Activated CD8-positive, alpha-beta memory T cell treated with anti-CD3 and anti-CD28 coated beads for 48 hours (primary cell): ENCODE results near the gene GH1.
"Not testable (repeated sequence)": the region's sequence is repeated elsewhere in the genome, so short reads cannot be mapped to it uniquely, and the experiment has no call there.

Source experiments
- DNase-seq, 3 experiments: peaks; one replicate each; pipeline ENCODE4 v3.0.0-alpha.2; 2020; ENCODE audit warnings: low read depth in 2 of 3, low spot score in 2 of 3

Gene GH1

DNA sequence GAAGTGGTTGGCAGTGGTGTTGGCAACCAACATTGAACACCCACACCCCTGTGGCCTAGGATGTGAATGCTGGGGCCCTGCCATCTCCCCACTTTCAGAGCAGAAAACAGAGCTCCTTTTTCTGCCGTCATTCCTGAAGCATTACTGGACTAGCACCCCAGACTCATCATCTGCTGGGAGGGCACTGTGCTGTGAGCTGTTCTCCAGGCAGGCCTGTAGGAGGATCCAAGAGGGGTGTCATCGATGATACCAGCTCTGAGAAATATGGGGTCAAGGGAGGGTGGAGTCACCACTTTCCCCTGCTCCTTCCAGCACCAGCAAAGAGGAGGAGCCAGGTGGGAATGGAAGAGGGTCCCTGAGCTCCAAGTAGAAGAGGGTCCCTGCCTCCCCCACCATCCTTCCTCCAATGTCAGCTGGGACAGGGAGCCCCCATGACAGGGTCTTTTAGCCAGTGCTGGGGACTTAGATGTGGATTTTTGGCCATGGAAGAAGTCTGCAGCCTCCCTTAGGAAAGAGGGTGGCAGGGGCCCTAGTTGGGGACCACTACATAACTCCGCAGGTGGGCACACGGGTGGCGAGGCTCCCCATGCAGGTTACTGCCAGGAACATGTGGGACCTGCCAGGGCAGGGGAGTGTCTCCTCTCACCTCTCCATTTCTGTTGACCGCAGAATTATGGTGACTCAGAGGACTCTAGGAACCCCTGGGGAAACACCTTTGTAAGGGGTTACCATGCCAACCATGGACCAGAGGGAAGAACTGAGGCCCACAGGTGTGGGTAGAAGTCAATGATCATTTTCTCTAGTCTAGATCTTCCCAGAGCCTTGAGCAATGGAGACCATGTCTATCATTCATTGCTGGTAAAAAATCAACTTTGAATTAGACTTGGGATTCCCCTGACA is 19.5 kb downstream of the GH1 start:
- not testable (repeated sequence) for DNase-seq

- not testable (repeated sequence) for DNase-seq
Measured at GRCh38 chr17:63896524-63897354, 21.9 kb downstream of the GH1 start, which contains the start of gene CSH1. CSH1 (minus strand) TSS chr17:63896574; CDS start chr17:63896511, 63 bp downstream.

DNA sequence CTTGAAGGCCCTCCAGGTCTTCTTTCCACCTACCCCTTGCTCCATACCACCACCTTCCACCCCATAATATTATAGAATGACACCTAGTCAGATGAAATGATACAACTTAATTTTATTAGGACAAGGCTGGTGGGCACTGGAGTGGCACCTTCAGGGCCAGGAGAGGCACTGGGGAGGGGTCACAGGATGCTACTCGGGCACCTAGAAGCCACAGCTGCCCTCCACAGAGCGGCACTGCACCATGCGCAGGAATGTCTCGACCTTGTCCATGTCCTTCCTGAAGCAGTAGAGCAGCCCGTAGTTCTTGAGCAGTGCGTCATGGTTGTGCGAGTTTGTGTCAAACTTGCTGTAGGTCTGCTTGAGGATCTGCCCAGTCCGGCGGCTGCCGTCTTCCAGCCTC is 23.8 kb downstream of the GH1 start:
- DNase-seq = not testable (repeated sequence)

GRCh38 chr17:63894021-63894420 is 24.6 kb downstream of the GH1 start:
- not testable (repeated sequence) for DNase-seq

DNA sequence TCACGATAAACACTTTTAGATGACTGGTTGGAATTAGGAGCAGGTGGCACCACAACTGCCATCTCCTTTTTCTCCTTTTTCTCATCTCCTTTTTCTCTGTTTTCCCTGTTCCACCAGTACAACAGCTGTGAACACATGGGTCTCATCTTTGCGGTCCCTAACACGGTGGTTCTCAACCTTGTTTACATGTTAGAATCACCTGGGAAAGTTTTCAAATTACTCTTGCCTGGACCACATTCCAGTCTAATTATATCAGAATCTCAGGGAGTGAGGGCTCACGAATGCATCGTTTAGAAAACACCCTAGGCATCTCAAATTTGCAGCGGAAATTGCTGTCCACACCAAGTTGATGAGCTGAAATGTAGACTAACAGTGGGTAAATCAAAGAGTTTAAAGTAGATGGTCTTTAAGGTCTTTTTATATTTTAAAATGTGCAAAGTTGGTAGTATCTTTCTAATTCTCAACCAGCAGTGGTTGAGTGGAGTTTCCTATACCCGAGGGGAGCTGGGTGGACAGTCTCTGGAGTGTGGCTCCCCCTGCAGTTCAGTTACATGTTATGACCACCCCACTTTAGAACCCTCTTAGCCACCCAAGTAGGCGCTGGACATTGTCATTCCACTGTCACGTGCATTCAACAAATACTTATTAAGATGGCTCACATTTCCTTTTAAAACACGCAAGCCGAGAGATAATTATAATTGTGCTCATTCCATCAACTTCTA is 26.2 kb downstream of the GH1 start:
- DNase-seq = not testable (repeated sequence)

DNA sequence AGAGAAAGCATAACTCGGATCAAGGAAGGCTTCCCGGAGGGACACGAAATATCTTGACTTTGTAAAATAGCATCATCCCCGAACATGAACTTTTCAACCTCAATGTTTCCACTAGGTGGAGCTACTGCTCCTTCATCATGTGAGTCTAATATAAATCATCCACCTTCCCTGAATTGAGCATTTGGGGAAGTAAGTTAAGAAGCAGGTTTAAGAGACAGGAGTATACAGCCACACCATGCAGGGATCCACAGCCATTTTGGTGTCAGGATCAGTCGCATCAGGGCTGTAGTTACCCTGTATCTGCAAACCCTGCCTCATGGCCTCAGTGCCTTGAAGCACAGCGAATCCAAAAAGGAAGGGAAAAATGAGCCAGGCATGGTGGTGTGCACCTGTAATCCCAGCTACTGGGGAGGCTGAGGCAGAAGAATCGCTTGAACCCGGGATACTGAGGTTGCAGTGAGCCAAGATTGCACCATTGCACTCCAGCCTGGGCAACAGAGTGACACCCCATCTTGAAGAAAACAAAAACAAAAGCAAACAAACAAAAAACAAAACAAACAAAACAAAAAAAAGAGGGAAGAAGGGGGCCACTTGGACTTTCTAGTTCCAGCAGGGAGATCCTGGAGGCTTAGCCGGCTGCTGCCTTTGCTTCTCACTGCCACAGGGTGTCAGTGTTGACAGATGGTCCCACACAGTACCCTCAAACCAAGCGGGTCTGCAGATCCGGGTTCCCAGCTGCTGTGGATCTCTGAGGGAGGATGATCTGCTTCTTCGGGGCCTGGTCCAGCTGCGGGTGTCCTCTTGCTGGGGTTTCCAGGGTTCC is 29.4 kb downstream of the GH1 start:
- not testable (repeated sequence) for DNase-seq

DNA sequence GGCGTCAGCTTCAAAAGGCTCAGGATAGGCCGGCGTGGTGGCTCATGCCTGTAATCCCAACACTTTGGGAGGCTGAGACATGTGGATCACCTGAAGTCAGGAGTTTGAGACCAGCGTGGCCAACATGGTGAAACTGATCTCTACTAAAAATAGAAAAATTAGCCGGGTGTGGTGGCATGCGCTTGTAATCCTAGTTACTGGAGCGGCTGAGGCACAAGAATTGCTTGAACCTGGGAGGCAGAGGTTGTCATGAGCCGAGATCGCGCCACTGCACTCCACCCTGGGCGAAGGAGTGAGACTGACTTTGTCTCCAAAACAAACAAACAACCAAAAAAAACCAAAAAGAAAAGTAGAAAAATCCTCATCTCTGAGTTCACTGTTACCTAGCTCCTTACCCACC is 33.5 kb downstream of the GH1 start:
- DNase-seq = not testable (repeated sequence)

DNA sequence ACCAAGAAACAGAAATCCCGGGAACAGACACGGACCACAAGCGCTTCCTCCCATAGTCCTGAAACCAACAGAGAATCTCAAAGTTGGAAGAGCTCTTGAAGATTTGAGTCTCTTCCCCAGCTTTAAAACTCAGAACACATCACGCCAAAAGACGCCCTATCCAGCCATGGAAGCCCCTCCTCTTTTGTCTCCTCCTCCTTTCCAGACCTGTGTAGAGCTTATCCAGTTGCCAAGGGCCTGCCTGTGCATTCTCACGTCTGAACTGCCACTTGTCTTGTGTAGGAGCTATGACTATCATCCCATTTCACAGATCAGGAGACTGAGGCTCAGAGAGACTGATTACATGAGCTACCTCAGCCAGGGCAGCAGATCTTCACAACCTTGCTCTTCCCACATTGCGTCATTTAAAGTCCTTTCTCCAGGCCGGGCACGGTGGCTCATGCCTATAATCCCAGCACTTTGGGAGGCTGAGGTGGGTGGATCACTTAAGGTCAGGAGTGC is 36.0 kb downstream of the GH1 start:
- not testable (repeated sequence) for DNase-seq

GRCh38 chr17:63881935-63882601 is 36.6 kb downstream of the GH1 start, which contains the start of gene GH2:
GH2 (minus strand) TSS chr17:63881944; CDS start chr17:63881801, 143 bp downstream.
- peak in 2 of 3 experiments; percentile 8 to 38 for DNase-seq

DNA sequence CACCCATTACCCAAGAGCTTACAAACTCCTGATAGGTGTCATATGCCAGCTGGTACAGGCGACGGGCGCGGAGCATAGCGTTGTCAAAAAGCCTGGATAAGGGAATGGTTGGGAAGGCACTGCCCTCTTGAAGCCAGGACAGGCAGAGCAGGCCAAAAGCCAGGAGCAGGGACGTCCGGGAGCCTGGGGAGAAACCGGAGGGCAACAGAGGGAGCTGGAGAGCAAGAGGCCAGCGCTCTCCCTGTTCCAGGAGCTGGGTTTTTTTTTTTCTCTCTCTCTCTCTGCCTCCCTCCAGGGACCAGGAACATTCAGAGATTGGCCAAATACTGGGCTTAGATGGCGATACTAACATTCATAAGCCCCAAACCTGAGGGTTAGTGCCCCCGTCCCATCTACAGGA is 37.3 kb downstream of the GH1 start:
- not testable (repeated sequence) for DNase-seq

GRCh38 chr17:63880706-63881105 is 37.9 kb downstream of the GH1 start:
- DNase-seq = no peak

DNA sequence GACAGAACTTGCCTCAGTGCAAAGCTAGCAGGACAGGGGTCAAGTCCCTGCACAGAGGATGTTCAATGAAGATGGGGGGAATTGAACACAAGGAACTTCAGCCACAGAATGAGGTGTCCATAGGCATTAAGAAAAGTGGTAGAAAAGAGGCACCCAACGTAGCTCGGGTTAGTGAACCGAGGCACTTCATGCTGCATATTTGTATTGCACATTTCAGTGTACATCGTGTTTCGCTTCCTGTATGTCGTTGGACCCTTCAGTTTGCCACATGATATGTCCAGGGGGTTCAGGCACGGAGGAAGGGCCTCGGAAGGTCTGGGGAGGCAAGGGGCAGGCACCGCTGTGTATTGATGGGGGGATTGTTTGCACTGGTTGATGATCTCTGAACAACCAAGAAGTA is 40.2 kb downstream of the GH1 start:
- not testable (repeated sequence) for DNase-seq

DNA sequence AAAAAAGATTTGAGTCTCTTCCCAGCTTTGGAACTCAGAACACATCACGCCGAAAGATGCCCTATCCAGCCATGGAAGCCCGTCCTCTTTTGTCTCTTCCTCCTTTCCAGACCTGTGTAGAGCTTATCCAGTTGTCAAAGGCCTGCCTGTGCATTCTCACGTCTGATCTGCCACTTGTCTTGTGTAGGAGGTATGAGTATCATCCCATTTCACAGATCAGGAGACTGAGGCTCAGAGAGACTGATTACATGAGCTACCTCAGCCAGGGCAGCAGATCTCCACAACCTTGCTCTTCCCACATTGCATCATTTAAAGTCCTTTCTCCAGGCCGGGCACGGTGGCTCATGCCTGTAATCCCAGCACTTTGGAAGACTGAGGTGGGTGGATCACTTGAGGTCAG is 43.9 kb downstream of the GH1 start:
- not testable (repeated sequence) for DNase-seq

DNA sequence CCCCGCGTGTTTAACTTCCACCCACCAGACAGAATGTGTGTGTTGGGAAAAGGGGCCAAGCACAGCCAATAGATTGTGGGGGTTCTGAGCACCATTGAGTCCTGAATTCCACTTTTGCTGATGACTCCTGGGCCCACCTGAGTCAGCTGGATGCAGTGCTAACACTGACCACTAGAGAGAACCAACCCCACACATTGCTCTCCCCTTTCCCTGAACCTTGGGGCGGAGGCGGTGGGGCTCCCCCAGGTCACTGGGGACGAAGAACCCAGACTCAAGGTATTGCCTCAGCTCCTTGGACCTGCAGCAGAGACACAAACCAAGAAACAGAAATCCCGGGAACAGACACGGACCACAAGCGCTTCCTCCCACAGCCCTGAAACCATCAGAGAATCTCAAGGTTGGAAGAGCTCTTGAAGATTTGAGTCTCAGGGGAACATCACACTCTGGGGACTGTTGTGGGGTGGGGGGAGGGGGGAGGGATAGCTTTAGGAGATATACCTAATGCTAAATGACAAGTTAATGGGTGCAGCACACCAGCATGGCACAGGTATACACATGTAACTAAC is 44.5 kb downstream of the GH1 start:
- not testable (repeated sequence) for DNase-seq

GRCh38 chr17:63873577-63873976 is 45.1 kb downstream of the GH1 start, which contains the start of gene CSH2:
CSH2 (minus strand) TSS chr17:63873677; CDS start chr17:63873614, 63 bp downstream.
- DNase-seq = not testable (repeated sequence)

GRCh38 chr17:63871646-63872365 is 46.8 kb downstream of the GH1 start:
- DNase-seq = not testable (repeated sequence)

GRCh38 chr17:63870292-63870665 is 48.4 kb downstream of the GH1 start:
- not testable (repeated sequence) for DNase-seq
